Progenitor cell of endocrine pancreas (in vitro differentiated cells): ENCODE data around the gene PTBP3. TPM values are rescaled to one million over a fixed set of nuclear protein-coding genes. Genes with fewer than 3 reads are reported as not detected.
A peak's percentile ranks its signal among the peaks of the same experiment; 100 is the strongest.

Experiments
- DNase-seq: peaks from one replicate; pipeline ENCODE4 v3.0.0; 2021; ENCODE audit warnings: low spot score; ENCODE audit not compliant: unreplicated experiment
- H3K27ac Mint-ChIP-seq: 2 replicates; pipeline ENCODE4 v1.8.0; 2021; ENCODE audit warnings: mild to moderate bottlenecking, moderate library complexity, mixed read lengths
- H3K27me3 Mint-ChIP-seq: 2 replicates; pipeline ENCODE4 v1.8.0; 2021; ENCODE audit warnings: mixed read lengths
- H3K36me3 Mint-ChIP-seq: 2 replicates; pipeline ENCODE4 v1.8.0; 2022; ENCODE audit warnings: mixed read lengths; ENCODE audit not compliant: insufficient read depth
- H3K4me1 Mint-ChIP-seq: 2 replicates; pipeline ENCODE4 v1.8.0; 2021; ENCODE audit warnings: low read depth, mixed read lengths
- H3K4me3 Mint-ChIP-seq: 2 replicates; pipeline ENCODE4 v1.8.0; 2021; ENCODE audit warnings: low read depth, mild to moderate bottlenecking, moderate library complexity, mixed read lengths
- H3K9me3 Mint-ChIP-seq: 2 replicates; pipeline ENCODE4 v1.8.0; 2021; ENCODE audit warnings: low read depth, mixed read lengths
- total RNA-seq: library from RNA; stranded (reverse); gene quantifications from 2 replicates; pipeline ENCODE4 v1.2.1, GENCODE V29; 2021
- TF ChIP-seq, protein P1 (sequence below): fragments of 200-600 bp; sonication (generic); IDR thresholded peaks from one replicate; pipeline ENCODE4 v1.5.0; 2021; ENCODE audit warnings: antibody characterized with exemption, mild to moderate bottlenecking; ENCODE audit not compliant: unreplicated experiment

PTBP3 gene
- total RNA-seq, 1 donor from 2014 or later: 67.1 TPM

DNA sequence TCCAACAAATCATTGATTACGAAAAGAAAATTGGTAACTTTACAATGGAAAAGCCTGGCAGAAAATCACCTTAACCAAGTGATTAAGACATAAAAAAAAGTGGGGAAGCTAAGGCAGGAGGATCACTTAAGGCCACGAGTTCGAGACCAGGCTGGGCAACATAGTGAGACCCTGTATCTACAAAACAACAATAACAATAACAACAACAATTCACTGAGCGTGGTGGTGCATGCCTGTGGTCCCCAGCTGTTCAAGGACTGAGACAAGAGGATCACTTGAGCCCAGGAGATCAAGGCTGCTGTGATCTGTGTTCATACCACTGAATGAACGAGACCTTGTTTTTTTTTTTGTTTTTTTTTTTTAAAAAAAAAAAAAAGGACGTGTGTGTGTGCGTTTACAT is 21.3 kb downstream of the PTBP3 start:
- Mint-ChIP-seq H3K4me3 (no peak overlapping the region), H3K27me3 (no peaks in the 10 kb centered on the region), H3K9me3 (no peaks in the 10 kb centered on the region), H3K4me1 (peaks cover 24% of the 10 kb centered on the region), H3K27ac (no peak overlapping the region), H3K36me3 (peaks cover 4% of the 10 kb centered on the region)
- DNase-seq: no peak
- TF ChIP-seq, protein P1, sequence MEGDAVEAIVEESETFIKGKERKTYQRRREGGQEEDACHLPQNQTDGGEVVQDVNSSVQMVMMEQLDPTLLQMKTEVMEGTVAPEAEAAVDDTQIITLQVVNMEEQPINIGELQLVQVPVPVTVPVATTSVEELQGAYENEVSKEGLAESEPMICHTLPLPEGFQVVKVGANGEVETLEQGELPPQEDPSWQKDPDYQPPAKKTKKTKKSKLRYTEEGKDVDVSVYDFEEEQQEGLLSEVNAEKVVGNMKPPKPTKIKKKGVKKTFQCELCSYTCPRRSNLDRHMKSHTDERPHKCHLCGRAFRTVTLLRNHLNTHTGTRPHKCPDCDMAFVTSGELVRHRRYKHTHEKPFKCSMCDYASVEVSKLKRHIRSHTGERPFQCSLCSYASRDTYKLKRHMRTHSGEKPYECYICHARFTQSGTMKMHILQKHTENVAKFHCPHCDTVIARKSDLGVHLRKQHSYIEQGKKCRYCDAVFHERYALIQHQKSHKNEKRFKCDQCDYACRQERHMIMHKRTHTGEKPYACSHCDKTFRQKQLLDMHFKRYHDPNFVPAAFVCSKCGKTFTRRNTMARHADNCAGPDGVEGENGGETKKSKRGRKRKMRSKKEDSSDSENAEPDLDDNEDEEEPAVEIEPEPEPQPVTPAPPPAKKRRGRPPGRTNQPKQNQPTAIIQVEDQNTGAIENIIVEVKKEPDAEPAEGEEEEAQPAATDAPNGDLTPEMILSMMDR: no peak

DNA sequence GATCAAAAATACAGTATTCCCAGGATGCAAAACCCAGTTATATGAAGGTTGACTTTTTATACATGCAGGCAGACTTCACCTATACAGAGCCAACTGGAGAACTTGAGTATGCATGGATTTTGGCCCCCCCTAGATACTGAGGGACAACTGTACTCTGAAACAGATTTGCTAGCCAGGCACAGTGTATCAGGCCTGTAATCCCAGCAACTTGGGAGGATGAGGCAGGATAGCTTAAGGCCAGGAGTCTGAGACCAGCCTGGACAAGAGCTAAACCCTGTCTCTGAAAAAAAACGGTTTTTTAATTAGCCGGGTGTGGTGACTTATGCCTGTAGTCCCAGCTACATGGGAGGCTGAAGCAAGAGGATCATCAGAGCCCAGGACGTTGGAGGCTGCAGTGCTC is 21.9 kb downstream of the PTBP3 start:
- Mint-ChIP-seq H3K36me3 (peaks cover 4% of the 10 kb centered on the region), H3K27ac (no peak overlapping the region), H3K4me3 (no peak overlapping the region), H3K27me3 (no peaks in the 10 kb centered on the region), H3K9me3 (no peaks in the 10 kb centered on the region), H3K4me1 (peaks cover 24% of the 10 kb centered on the region)
- DNase-seq: no peak
- TF ChIP-seq, protein P1: no peak

- H3K27ac Mint-ChIP-seq: no peak overlapping the region
- H3K4me3 Mint-ChIP-seq: no peak overlapping the region
- TF ChIP-seq, protein P1: no peak
- H3K9me3 Mint-ChIP-seq: no peaks in the 10 kb centered on the region
- H3K36me3 Mint-ChIP-seq: peaks cover 4% of the 10 kb centered on the region
- peaks cover 24% of the 10 kb centered on the region for H3K4me1 Mint-ChIP-seq
- H3K27me3 Mint-ChIP-seq: no peaks in the 10 kb centered on the region
- no peak for DNase-seq
Observed at GRCh38 chr9:112310826-112311225, 22.6 kb downstream of the PTBP3 start.

GRCh38 chr9:112308588-112308987 is 24.8 kb downstream of the PTBP3 start:
- H3K27me3 Mint-ChIP-seq: no peaks in the 10 kb centered on the region
- H3K4me3 Mint-ChIP-seq: no peak overlapping the region
- peaks cover 24% of the 10 kb centered on the region for H3K4me1 Mint-ChIP-seq
- no peak for DNase-seq
- peak overlapping the region; percentile 54 for H3K27ac Mint-ChIP-seq
- H3K9me3 Mint-ChIP-seq: no peaks in the 10 kb centered on the region
- TF ChIP-seq, protein P1: no peak
- H3K36me3 Mint-ChIP-seq: no peaks in the 10 kb centered on the region

GRCh38 chr9:112301420-112301819 is 32.0 kb downstream of the PTBP3 start:
- H3K27me3 Mint-ChIP-seq: no peaks in the 10 kb centered on the region
- H3K9me3 Mint-ChIP-seq: no peaks in the 10 kb centered on the region
- H3K4me1 Mint-ChIP-seq: peaks cover 15% of the 10 kb centered on the region

More at GRCh38 chr9:112301420-112301819, 32.0 kb downstream of the PTBP3 start:
- Mint-ChIP-seq H3K27ac (no peak overlapping the region), H3K4me3 (no peak overlapping the region), H3K36me3 (peaks cover 11% of the 10 kb centered on the region)
- TF ChIP-seq, protein P1: no peak
- no peak for DNase-seq
